ENCODE data around the gene SLC2A13.

The SLC2A13 gene

GRCh38 chr12:39993268-39993667, 112.6 kb downstream of the SLC2A13 start:
- peak; percentile 50 for DNase-seq (ENCODE audit: low spot score)

- no peak for DNase-seq (ENCODE audit: low spot score)
Observed at GRCh38 chr12:39990122-39991101, 115.5 kb downstream of the SLC2A13 start.

- no peak for DNase-seq (ENCODE audit: low spot score)
Observed at GRCh38 chr12:39989501-39989900, 116.4 kb downstream of the SLC2A13 start.

- no peak for DNase-seq (ENCODE audit: low spot score)
Observed at GRCh38 chr12:39988574-39988973, 117.3 kb downstream of the SLC2A13 start.

GRCh38 chr12:39986674-39987073, 119.2 kb downstream of the SLC2A13 start:
- no peak for DNase-seq (ENCODE audit: low spot score)

- no peak for DNase-seq (ENCODE audit: low spot score)
Observed at GRCh38 chr12:39984670-39985069, 121.2 kb downstream of the SLC2A13 start.

- DNase-seq (ENCODE audit: low spot score), result no peak
Observed at GRCh38 chr12:39975374-39975918, 130.4 kb downstream of the SLC2A13 start.

- DNase-seq (ENCODE audit: low spot score), result no peak
Observed at GRCh38 chr12:39972119-39972518, 133.8 kb downstream of the SLC2A13 start.

- no peak for DNase-seq (ENCODE audit: low spot score)
Observed at GRCh38 chr12:39971348-39971747, 134.5 kb downstream of the SLC2A13 start.

GRCh38 chr12:39966721-39967120, 139.2 kb downstream of the SLC2A13 start:
- no peak for DNase-seq (ENCODE audit: low spot score)

- DNase-seq (ENCODE audit: low spot score), result no peak
Observed at GRCh38 chr12:39966256-39966655, 139.6 kb downstream of the SLC2A13 start.

GRCh38 chr12:39959467-39959866, 146.4 kb downstream of the SLC2A13 start:
- DNase-seq (ENCODE audit: low spot score), result no peak

- peak; percentile 56 for DNase-seq (ENCODE audit: low spot score)
Observed at GRCh38 chr12:39959031-39959430, 146.8 kb downstream of the SLC2A13 start.

- DNase-seq (ENCODE audit: low spot score), result no peak
Observed at GRCh38 chr12:39958377-39958776, 147.5 kb downstream of the SLC2A13 start.

- DNase-seq (ENCODE audit: low spot score), result no peak
Observed at GRCh38 chr12:39956725-39957124, 149.2 kb downstream of the SLC2A13 start.

- DNase-seq (ENCODE audit: low spot score), result no peak
Observed at GRCh38 chr12:39946361-39947280, 159.3 kb downstream of the SLC2A13 start.

- no peak for DNase-seq (ENCODE audit: low spot score)
Observed at GRCh38 chr12:39937119-39937518, 168.8 kb downstream of the SLC2A13 start.

GRCh38 chr12:39935839-39936238, 170.0 kb downstream of the SLC2A13 start:
- DNase-seq (ENCODE audit: low spot score), result no peak

GRCh38 chr12:39935275-39935674, 170.6 kb downstream of the SLC2A13 start:
- no peak for DNase-seq (ENCODE audit: low spot score)

- no peak for DNase-seq (ENCODE audit: low spot score)
Observed at GRCh38 chr12:39931857-39932256, 174.0 kb downstream of the SLC2A13 start.

GRCh38 chr12:39931231-39931630, 174.7 kb downstream of the SLC2A13 start:
- no peak for DNase-seq (ENCODE audit: low spot score)

- DNase-seq (ENCODE audit: low spot score), result no peak
Observed at GRCh38 chr12:39930101-39930500, 175.8 kb downstream of the SLC2A13 start.

Data from Ammon's horn (tissue), 1 donor.